Measurements from ENCODE around the gene NR1D2. TPM values are rescaled to one million over a fixed set of nuclear protein-coding genes. Genes with fewer than 3 reads are reported as not detected.

NR1D2 gene
- total RNA-seq, 1 experiment from 2014 or later, result 18.4 TPM

DNA sequence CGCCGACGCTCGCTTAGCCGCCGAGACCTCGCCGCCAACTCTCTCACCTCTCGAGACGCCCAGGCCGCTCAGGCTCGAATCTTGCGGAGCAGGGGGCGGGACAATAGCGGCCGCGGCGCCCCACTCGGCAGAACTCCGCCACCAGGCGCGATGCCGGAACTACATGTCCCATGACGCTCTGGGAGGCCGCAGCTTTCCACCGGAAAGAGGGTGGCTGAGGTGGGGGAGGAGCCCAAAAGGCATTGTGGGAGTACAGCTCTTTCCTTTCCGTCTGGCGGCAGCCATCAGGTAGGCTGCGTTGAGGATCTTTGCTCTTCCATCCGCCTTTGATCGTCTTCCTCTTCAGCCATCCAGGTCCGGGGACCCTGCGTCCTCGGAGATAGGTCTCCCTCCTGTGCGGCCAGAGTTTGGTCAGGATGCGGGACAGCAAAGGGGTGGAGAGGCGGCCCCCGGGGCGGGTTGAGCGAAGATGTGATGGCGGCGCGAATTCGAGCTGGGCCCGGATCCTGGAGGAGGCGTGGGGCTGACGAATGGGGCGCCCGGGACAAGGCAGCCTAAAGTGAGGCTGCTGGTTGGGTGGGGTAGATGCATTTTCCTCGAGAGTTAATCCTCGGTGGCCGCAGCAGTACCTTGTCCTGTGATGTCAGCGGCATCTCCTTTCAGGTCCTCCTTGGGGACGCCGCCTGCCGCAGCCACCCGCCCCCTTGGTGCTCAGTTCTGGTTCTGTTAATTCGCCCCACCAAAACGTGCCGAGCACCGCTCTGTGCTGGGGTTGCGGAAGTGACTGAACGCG, 28.0 kb upstream of the NR1D2 start, which contains the start of the genes NKIRAS1 and RPL15 (continued):
- no peak for TF ChIP-seq NR3C1 (CRISPR knock-in tag; conservative IDR thresholded peaks at IDR 0.05; ENCODE audit: low read depth)
- TF ChIP-seq CDX4 (CRISPR knock-in tag; IDR thresholded peaks at IDR 0.05; ENCODE audit: borderline replicate concordance), result no peak
- peak; percentile 2; the same call in 1 of the 2 replicates for TF ChIP-seq ZNF416 (CRISPR knock-in tag; IDR thresholded peaks at IDR 0.05)
- no peak for TF ChIP-seq ZNF396 (CRISPR knock-in tag; IDR thresholded peaks at IDR 0.05; ENCODE audit: borderline replicate concordance)
- no peak; the same call in 1 of the 2 replicates for TF ChIP-seq TCF7 (CRISPR knock-in tag; IDR thresholded peaks at IDR 0.05; ENCODE audit: low read depth)
- no peak for TF ChIP-seq IRF1 (CRISPR knock-in tag; IDR thresholded peaks at IDR 0.05)
- peak; percentile 77; the same call in 1 of the 2 replicates for TF ChIP-seq ZNF138 (CRISPR knock-in tag; conservative IDR thresholded peaks at IDR 0.05)
- TF ChIP-seq ETV6 (CRISPR knock-in tag; IDR thresholded peaks at IDR 0.05), result peak; percentile 43
- peak; percentile 81 for TF ChIP-seq AR (CRISPR knock-in tag; IDR thresholded peaks at IDR 0.05)
- peak; percentile 43 for TF ChIP-seq PRRX2 (CRISPR knock-in tag; IDR thresholded peaks at IDR 0.05)
- TF ChIP-seq CREM (CRISPR knock-in tag; IDR thresholded peaks at IDR 0.05), result peak; percentile 54; the same call in 1 of the 2 replicates
- peak; percentile 92 for TF ChIP-seq FOXP1 (CRISPR knock-in tag; IDR thresholded peaks at IDR 0.05; ENCODE audit: borderline replicate concordance)
- TF ChIP-seq, protein P1, sequence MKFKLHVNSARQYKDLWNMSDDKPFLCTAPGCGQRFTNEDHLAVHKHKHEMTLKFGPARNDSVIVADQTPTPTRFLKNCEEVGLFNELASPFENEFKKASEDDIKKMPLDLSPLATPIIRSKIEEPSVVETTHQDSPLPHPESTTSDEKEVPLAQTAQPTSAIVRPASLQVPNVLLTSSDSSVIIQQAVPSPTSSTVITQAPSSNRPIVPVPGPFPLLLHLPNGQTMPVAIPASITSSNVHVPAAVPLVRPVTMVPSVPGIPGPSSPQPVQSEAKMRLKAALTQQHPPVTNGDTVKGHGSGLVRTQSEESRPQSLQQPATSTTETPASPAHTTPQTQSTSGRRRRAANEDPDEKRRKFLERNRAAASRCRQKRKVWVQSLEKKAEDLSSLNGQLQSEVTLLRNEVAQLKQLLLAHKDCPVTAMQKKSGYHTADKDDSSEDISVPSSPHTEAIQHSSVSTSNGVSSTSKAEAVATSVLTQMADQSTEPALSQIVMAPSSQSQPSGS (CRISPR knock-in tag; IDR thresholded peaks at IDR 0.05; ENCODE audit: borderline replicate concordance, low read depth), result peak; percentile 57; the same call in 1 of the 2 replicates
- TF ChIP-seq, protein P2, sequence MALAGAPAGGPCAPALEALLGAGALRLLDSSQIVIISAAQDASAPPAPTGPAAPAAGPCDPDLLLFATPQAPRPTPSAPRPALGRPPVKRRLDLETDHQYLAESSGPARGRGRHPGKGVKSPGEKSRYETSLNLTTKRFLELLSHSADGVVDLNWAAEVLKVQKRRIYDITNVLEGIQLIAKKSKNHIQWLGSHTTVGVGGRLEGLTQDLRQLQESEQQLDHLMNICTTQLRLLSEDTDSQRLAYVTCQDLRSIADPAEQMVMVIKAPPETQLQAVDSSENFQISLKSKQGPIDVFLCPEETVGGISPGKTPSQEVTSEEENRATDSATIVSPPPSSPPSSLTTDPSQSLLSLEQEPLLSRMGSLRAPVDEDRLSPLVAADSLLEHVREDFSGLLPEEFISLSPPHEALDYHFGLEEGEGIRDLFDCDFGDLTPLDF (CRISPR knock-in tag; IDR thresholded peaks at IDR 0.05), result no peak
- TF ChIP-seq HMGXB4 (CRISPR knock-in tag; IDR thresholded peaks at IDR 0.05), result peak; percentile 94
- peak; percentile 89 for TF ChIP-seq NFE2L1 (CRISPR knock-in tag; IDR thresholded peaks at IDR 0.05)
- peak; percentile 87 for TF ChIP-seq SP1 (CRISPR knock-in tag; conservative IDR thresholded peaks at IDR 0.05)
- peak; percentile 71 for TF ChIP-seq ZNF281 (CRISPR knock-in tag; IDR thresholded peaks at IDR 0.05)
- TF ChIP-seq, protein P3, sequence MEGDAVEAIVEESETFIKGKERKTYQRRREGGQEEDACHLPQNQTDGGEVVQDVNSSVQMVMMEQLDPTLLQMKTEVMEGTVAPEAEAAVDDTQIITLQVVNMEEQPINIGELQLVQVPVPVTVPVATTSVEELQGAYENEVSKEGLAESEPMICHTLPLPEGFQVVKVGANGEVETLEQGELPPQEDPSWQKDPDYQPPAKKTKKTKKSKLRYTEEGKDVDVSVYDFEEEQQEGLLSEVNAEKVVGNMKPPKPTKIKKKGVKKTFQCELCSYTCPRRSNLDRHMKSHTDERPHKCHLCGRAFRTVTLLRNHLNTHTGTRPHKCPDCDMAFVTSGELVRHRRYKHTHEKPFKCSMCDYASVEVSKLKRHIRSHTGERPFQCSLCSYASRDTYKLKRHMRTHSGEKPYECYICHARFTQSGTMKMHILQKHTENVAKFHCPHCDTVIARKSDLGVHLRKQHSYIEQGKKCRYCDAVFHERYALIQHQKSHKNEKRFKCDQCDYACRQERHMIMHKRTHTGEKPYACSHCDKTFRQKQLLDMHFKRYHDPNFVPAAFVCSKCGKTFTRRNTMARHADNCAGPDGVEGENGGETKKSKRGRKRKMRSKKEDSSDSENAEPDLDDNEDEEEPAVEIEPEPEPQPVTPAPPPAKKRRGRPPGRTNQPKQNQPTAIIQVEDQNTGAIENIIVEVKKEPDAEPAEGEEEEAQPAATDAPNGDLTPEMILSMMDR (IDR thresholded peaks at IDR 0.05), result peak; percentile 36
- no peak for TF ChIP-seq TEAD4 (CRISPR knock-in tag; IDR thresholded peaks at IDR 0.05)
- TF ChIP-seq KAT7 (CRISPR knock-in tag; IDR thresholded peaks at IDR 0.05; ENCODE audit: borderline replicate concordance), result peak; percentile 8; the same call in 1 of the 2 replicates
- no peak for TF ChIP-seq ZNF263 (CRISPR knock-in tag; IDR thresholded peaks at IDR 0.05; ENCODE audit: low read depth)

Data from WTC11 (cell line).